Neural progenitor cell (in vitro differentiated cells): ENCODE measurements around the gene P3H3. TPM values are rescaled to one million over a fixed set of nuclear protein-coding genes. Genes with fewer than 3 reads are reported as not detected.
"Not testable (repeated sequence)": the region's sequence is repeated elsewhere in the genome, so short reads cannot be mapped to it uniquely, and the experiment has no call there.

Experiments used
- DNase-seq: peaks from one replicate; pipeline ENCODE4 v3.0.0-alpha.2; 2016; ENCODE audit warnings: low spot score
- H2AFZ ChIP-seq: fragments of 200-600 bp; sonication (generic); replicated peaks from 2 replicates; pipeline ENCODE4 v1.6.1; 2016; ENCODE audit warnings: antibody characterized with exemption
- H3F3A ChIP-seq: fragments of 200-600 bp; sonication (generic); 2 replicates; pipeline ENCODE4 v1.6.1; 2016; ENCODE audit warnings: antibody characterized with exemption, low read depth
- H3K27ac ChIP-seq: fragments of 200-600 bp; sonication (generic); 2 replicates; pipeline ENCODE4 v1.5.1; 2016; ENCODE audit warnings: mild to moderate bottlenecking
- H3K27me3 ChIP-seq: fragments of 200-600 bp; sonication (generic); 2 replicates; pipeline ENCODE4 v1.6.1; 2016; ENCODE audit warnings: mild to moderate bottlenecking, moderate library complexity
- H3K36me3 ChIP-seq: fragments of 200-600 bp; sonication (generic); 2 replicates; pipeline ENCODE4 v1.5.1; 2016
- H3K4me1 ChIP-seq: fragments of 200-600 bp; sonication (generic); 2 replicates; pipeline ENCODE4 v1.6.1; 2016; ENCODE audit warnings: mixed run types
- H3K4me2 ChIP-seq: fragments of 200-600 bp; sonication (generic); 2 replicates; pipeline ENCODE4 v1.6.1; 2016
- H3K4me3 ChIP-seq: fragments of 200-600 bp; sonication (generic); 2 replicates; pipeline ENCODE4 v1.5.1; 2016
- H3K79me2 ChIP-seq: fragments of 200-600 bp; sonication (generic); 2 replicates; pipeline ENCODE4 v1.6.1; 2016; ENCODE audit warnings: low read depth
- H3K9ac ChIP-seq: fragments of 200-600 bp; sonication (generic); 2 replicates; pipeline ENCODE4 v1.6.1; 2016
- H3K9me3 ChIP-seq: fragments of 200-600 bp; sonication (generic); 2 replicates; pipeline ENCODE4 v1.5.1; 2016; ENCODE audit warnings: low read depth
- H4K20me1 ChIP-seq: fragments of 200-600 bp; sonication (generic); 2 replicates; pipeline ENCODE4 v1.6.1; 2016; ENCODE audit warnings: low read depth
- H3K27ac Mint-ChIP-seq: 3 replicates; pipeline ENCODE4 v1.8.0; 2021; ENCODE audit warnings: mixed read lengths
- H3K27me3 Mint-ChIP-seq: 2 replicates; pipeline ENCODE4 v1.8.0; 2022; ENCODE audit warnings: low read depth, mild to moderate bottlenecking, inconsistent platforms, moderate library complexity, mixed read lengths; ENCODE audit not compliant: insufficient read depth
- H3K36me3 Mint-ChIP-seq: 3 replicates; pipeline ENCODE4 v1.8.0; 2021; ENCODE audit warnings: mixed read lengths
- H3K4me1 Mint-ChIP-seq: 3 replicates; pipeline ENCODE4 v1.8.0; 2021; ENCODE audit warnings: mixed read lengths
- H3K4me3 Mint-ChIP-seq: 3 replicates; pipeline ENCODE4 v1.8.0; 2021; ENCODE audit warnings: mild to moderate bottlenecking, moderate library complexity, mixed read lengths
- H3K9me3 Mint-ChIP-seq: 3 replicates; pipeline ENCODE4 v1.8.0; 2020; ENCODE audit warnings: mixed read lengths
- CTCF ChIP-seq: fragments of 200-600 bp; sonication (generic); IDR thresholded peaks from 2 replicates; pipeline ENCODE4 v1.5.1; 2017; ENCODE audit warnings: antibody characterized with exemption, mild to moderate bottlenecking
- EZH2 ChIP-seq: fragments of 200-600 bp; sonication (generic); IDR thresholded peaks from 2 replicates; pipeline ENCODE4 v1.6.1; 2017; ENCODE audit warnings: antibody characterized with exemption, mild to moderate bottlenecking, moderate library complexity
- EZH2phosphoT487 ChIP-seq: fragments of 200-600 bp; sonication (generic); IDR thresholded peaks from 2 replicates; pipeline ENCODE4 v1.6.1; 2017; ENCODE audit warnings: antibody characterized with exemption
- total RNA-seq: library from RNA; depleted of rRNA; stranded (reverse); fragments of >200 nt; gene quantifications from 2 replicates; pipeline ENCODE4 v1.2.3, GENCODE V29; 2015; ENCODE audit warnings: low replicate concordance

The P3H3 gene
- total RNA-seq, 1 donor from 2014 or later: 14.1 TPM

GRCh38 chr12:6883252-6883651, 55.0 kb downstream of the P3H3 start:
- Histone ChIP-seq H3K79me2 (no peaks in the 10 kb centered on the region), H3K27me3 (no peaks in the 10 kb centered on the region), H3K9ac (no peak overlapping the region), H3K36me3 (no peaks in the 10 kb centered on the region), H3K27ac (no peak overlapping the region), H3K4me3 (no peak overlapping the region), H4K20me1 (no peaks in the 10 kb centered on the region), H3K4me1 (peaks cover 16% of the 10 kb centered on the region), H3F3A (peaks cover 28% of the 10 kb centered on the region), H3K9me3 (no peaks in the 10 kb centered on the region), H2AFZ (no peak overlapping the region), H3K4me2 (no peak overlapping the region)
- H3K4me3 Mint-ChIP-seq: no peak overlapping the region
- no peak for DNase-seq
- peaks cover 8% of the 10 kb centered on the region for H3K36me3 Mint-ChIP-seq
- H3K9me3 Mint-ChIP-seq: no peaks in the 10 kb centered on the region
- no peaks in the 10 kb centered on the region for H3K27me3 Mint-ChIP-seq
- no peak overlapping the region for H3K27ac Mint-ChIP-seq
- peaks cover 13% of the 10 kb centered on the region for H3K4me1 Mint-ChIP-seq
- TF ChIP-seq EZH2: no peak
- no peak for TF ChIP-seq CTCF
- TF ChIP-seq EZH2phosphoT487: no peak

DNA sequence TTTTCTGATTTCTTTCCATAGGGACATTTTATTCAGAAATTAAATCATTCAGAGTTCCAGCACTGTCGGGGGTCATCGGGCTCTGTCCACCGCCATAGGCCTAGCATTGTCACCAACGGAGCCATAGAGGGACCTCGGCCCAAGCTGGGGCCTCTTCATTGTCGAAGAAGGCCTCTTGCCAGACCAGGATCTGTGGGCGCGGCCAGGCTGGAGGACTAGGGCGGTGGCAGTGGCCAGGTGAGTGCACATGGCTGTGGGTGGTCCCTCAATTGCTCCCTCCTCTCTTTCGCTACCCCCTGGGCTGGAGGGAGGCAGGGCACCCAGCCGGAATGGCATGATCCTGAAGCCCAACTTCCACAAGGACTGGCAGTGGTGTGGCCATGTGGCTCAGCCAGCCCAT, 55.5 kb downstream of the P3H3 start:
- Mint-ChIP-seq H3K27ac (no peak overlapping the region), H3K4me1 (peaks cover 18% of the 10 kb centered on the region), H3K27me3 (no peaks in the 10 kb centered on the region), H3K4me3 (no peak overlapping the region), H3K9me3 (no peaks in the 10 kb centered on the region), H3K36me3 (peaks cover 8% of the 10 kb centered on the region)
- Histone ChIP-seq H3K36me3 (no peaks in the 10 kb centered on the region), H3K4me3 (no peak overlapping the region), H3K27ac (no peak overlapping the region), H3K4me2 (no peak overlapping the region), H4K20me1 (no peaks in the 10 kb centered on the region), H2AFZ (no peak overlapping the region), H3K9ac (no peak overlapping the region), H3K27me3 (no peaks in the 10 kb centered on the region), H3K79me2 (no peaks in the 10 kb centered on the region), H3K9me3 (no peaks in the 10 kb centered on the region), H3F3A (peaks cover 28% of the 10 kb centered on the region), H3K4me1 (peaks cover 16% of the 10 kb centered on the region)
- no peak for TF ChIP-seq EZH2phosphoT487
- TF ChIP-seq CTCF: no peak
- no peak for TF ChIP-seq EZH2
- DNase-seq: no peak

GRCh38 chr12:6884539-6884938, 56.3 kb downstream of the P3H3 start:
- no peak overlapping the region for H3K4me3 Mint-ChIP-seq
- H3F3A ChIP-seq: peaks cover 28% of the 10 kb centered on the region
- H3K27ac ChIP-seq: no peak overlapping the region
- H3K9me3 ChIP-seq: no peaks in the 10 kb centered on the region
- peaks cover 19% of the 10 kb centered on the region for H3K4me1 Mint-ChIP-seq
- no peaks in the 10 kb centered on the region for H4K20me1 ChIP-seq
- H3K4me3 ChIP-seq: no peak overlapping the region
- H3K79me2 ChIP-seq: no peaks in the 10 kb centered on the region
- H3K27me3 Mint-ChIP-seq: no peaks in the 10 kb centered on the region
- no peak for DNase-seq
- H3K4me2 ChIP-seq: no peak overlapping the region
- TF ChIP-seq EZH2: no peak
- TF ChIP-seq CTCF: no peak
- no peak for TF ChIP-seq EZH2phosphoT487
- no peak overlapping the region for H3K27ac Mint-ChIP-seq
- H3K9ac ChIP-seq: no peak overlapping the region
- H3K36me3 Mint-ChIP-seq: peaks cover 5% of the 10 kb centered on the region
- H3K27me3 ChIP-seq: no peaks in the 10 kb centered on the region
- no peak overlapping the region for H2AFZ ChIP-seq
- H3K36me3 ChIP-seq: no peaks in the 10 kb centered on the region
- H3K9me3 Mint-ChIP-seq: no peaks in the 10 kb centered on the region
- H3K4me1 ChIP-seq: peaks cover 16% of the 10 kb centered on the region

- not testable (repeated sequence) for H3K27me3 Mint-ChIP-seq, H3K27me3 ChIP-seq, H3K36me3 ChIP-seq, H3K36me3 Mint-ChIP-seq, H3K9me3 Mint-ChIP-seq, H3K9me3 ChIP-seq, H3K79me2 ChIP-seq, H4K20me1 ChIP-seq, H3K9ac ChIP-seq
- DNase-seq: peak; percentile 23
- peaks cover 43% of the 10 kb centered on the region for H3F3A ChIP-seq
- peak overlapping the region; percentile 75 for H3K4me2 ChIP-seq
- peak overlapping the region; percentile 57 for H2AFZ ChIP-seq
- Mint-ChIP-seq H3K27ac (peak overlapping the region; percentile 94), H3K4me1 (peaks cover 29% of the 10 kb centered on the region), H3K4me3 (peak overlapping the region; percentile 55)
- peaks cover 23% of the 10 kb centered on the region for H3K4me1 ChIP-seq
- H3K27ac ChIP-seq: peak overlapping the region; percentile 83
- H3K4me3 ChIP-seq: peak overlapping the region; percentile 32
These were observed 58.2 kb downstream of the P3H3 start for GRCh38 chr12:6886206-6886999.
